Neural cell (in vitro differentiated cells): Measurements from ENCODE around the gene SCARB1. TPM values are rescaled to one million over a fixed set of nuclear protein-coding genes. Genes with fewer than 3 reads are reported as not detected.

Source experiments
- H2AFZ ChIP-seq: fragments of 200-600, 300-800 bp; sonication (generic), shearing (Covaris generic); 2 replicates; pipeline ENCODE4 v1.6.0; 2014; ENCODE audit warnings: low read depth, mild to moderate bottlenecking, antibody characterized with exemption, low read length, moderate library complexity
- H3F3A ChIP-seq: fragments of 200-600 bp; shearing (Covaris generic); 2 replicates; pipeline ENCODE4 v1.6.1; 2016; ENCODE audit warnings: mild to moderate bottlenecking, moderate library complexity, mixed read lengths, antibody characterized with exemption, low read length; ENCODE audit not compliant: insufficient read depth, poor library complexity, severe bottlenecking
- H3K27ac ChIP-seq: fragments of 200-600, 300-800 bp; sonication (generic), shearing (Covaris generic); 2 replicates; pipeline ENCODE4 v1.5.1; 2014; ENCODE audit warnings: mild to moderate bottlenecking, low read length, moderate library complexity
- H3K27me3 ChIP-seq: fragments of 300-800, 200-600 bp; sonication (generic), shearing (Covaris generic); 2 replicates; pipeline ENCODE4 v1.6.0; 2014; ENCODE audit warnings: mild to moderate bottlenecking, low read depth, low read length, moderate library complexity; ENCODE audit not compliant: insufficient read depth
- H3K36me3 ChIP-seq: fragments of 300-800, 200-600 bp; sonication (generic), shearing (Covaris generic); 2 replicates; pipeline ENCODE4 v1.5.1; 2014; ENCODE audit warnings: mild to moderate bottlenecking, antibody characterized with exemption, low read length, moderate library complexity; ENCODE audit not compliant: insufficient read depth
- H3K4me2 ChIP-seq: fragments of 300-800, 200-600 bp; sonication (generic), shearing (Covaris generic); 2 replicates; pipeline ENCODE4 v1.6.0; 2014; ENCODE audit warnings: mild to moderate bottlenecking, low read length
- H3K4me3 ChIP-seq: fragments of 300-800, 200-600 bp; sonication (generic), shearing (Covaris generic); 2 replicates; pipeline ENCODE4 v1.5.1; 2014; ENCODE audit warnings: mild to moderate bottlenecking, low read length, moderate library complexity
- H3K79me2 ChIP-seq: fragments of 200-600 bp; shearing (Covaris generic); replicated peaks from 2 replicates; pipeline ENCODE4 v1.6.0; 2014; ENCODE audit warnings: mild to moderate bottlenecking, low read length, moderate library complexity; ENCODE audit not compliant: insufficient read depth
- H3K9ac ChIP-seq: fragments of 300-800, 200-600 bp; sonication (generic), shearing (Covaris generic); 2 replicates; pipeline ENCODE4 v1.6.1; 2016; ENCODE audit warnings: mild to moderate bottlenecking, low read length, mixed read lengths
- H3K9me2 ChIP-seq: fragments of 200-600 bp; shearing (Covaris generic); 2 replicates; pipeline ENCODE4 v1.6.1; 2016; ENCODE audit warnings: mild to moderate bottlenecking, low read length, mixed read lengths; ENCODE audit not compliant: insufficient read depth
- H3K9me3 ChIP-seq: fragments of 200-600, 300-800 bp; sonication (generic), shearing (Covaris generic); 2 replicates; pipeline ENCODE4 v1.6.1; 2016; ENCODE audit warnings: mild to moderate bottlenecking, mixed run types, low read length, moderate library complexity, mixed read lengths
- H4K20me1 ChIP-seq: fragments of 200-600 bp; shearing (Covaris generic); 2 replicates; pipeline ENCODE4 v1.6.1; 2016; ENCODE audit warnings: mild to moderate bottlenecking, mixed run types; ENCODE audit not compliant: insufficient read depth
- CTCF ChIP-seq: fragments of 450-650 bp; IDR thresholded peaks from 2 replicates; pipeline ENCODE4 v1.5.1; 2014; ENCODE audit warnings: antibody characterized with exemption, mild to moderate bottlenecking, moderate library complexity; ENCODE audit not compliant: poor library complexity, severe bottlenecking
- EP300 ChIP-seq: fragments of 450-650 bp; conservative IDR thresholded peaks from 2 replicates; pipeline ENCODE4 v1.6.1; 2014; ENCODE audit warnings: antibody characterized with exemption, mild to moderate bottlenecking, moderate library complexity; ENCODE audit not compliant: poor library complexity, severe bottlenecking
- EZH2 ChIP-seq: fragments of 200-600, 300-800 bp; shearing (Covaris generic), sonication (generic); IDR thresholded peaks from 2 replicates; pipeline ENCODE4 v1.6.1; 2014; ENCODE audit warnings: antibody characterized with exemption, low read length, borderline replicate concordance, mild to moderate bottlenecking; ENCODE audit not compliant: insufficient read depth, poor library complexity, severe bottlenecking
- MXI1 ChIP-seq: fragments of 450-650 bp; conservative IDR thresholded peaks from 2 replicates; pipeline ENCODE4 v1.6.1; 2014; ENCODE audit warnings: antibody characterized with exemption, mild to moderate bottlenecking; ENCODE audit not compliant: poor library complexity, severe bottlenecking
- POLR2AphosphoS5 ChIP-seq: IDR thresholded peaks from 2 replicates; pipeline ENCODE4 v1.6.1; 2012
- RAD21 ChIP-seq: fragments of 450-650 bp; conservative IDR thresholded peaks from 2 replicates; pipeline ENCODE4 v1.6.1; 2014; ENCODE audit warnings: antibody characterized with exemption, mild to moderate bottlenecking, moderate library complexity
- SMC3 ChIP-seq: fragments of 450-650 bp; conservative IDR thresholded peaks from 2 replicates; pipeline ENCODE4 v1.6.1; 2014; ENCODE audit warnings: antibody characterized with exemption, mild to moderate bottlenecking, moderate library complexity; ENCODE audit not compliant: poor library complexity
- TAF1 ChIP-seq: IDR thresholded peaks from 2 replicates; pipeline ENCODE4 v1.6.1; 2012; ENCODE audit warnings: low read depth
- polyA plus RNA-seq: library from polyadenylated mRNA; depleted of rRNA; stranded (reverse); fragments of >200 nt; gene quantifications from 2 replicates; pipeline ENCODE4 v1.2.3, GENCODE V29; 2014
- TF ChIP-seq, protein P1 (sequence below): IDR thresholded peaks from 2 replicates; pipeline ENCODE4 v1.6.1; 2012; ENCODE audit warnings: borderline replicate concordance

The SCARB1 gene
- polyA plus RNA-seq, 1 donor from 2014 or later = 5.8 TPM

- Histone ChIP-seq H3K4me3 (peak overlapping the region; percentile 86), H3K9ac (no peak overlapping the region), H4K20me1 (no peaks in the 10 kb centered on the region)
Measured at GRCh38 chr12:124861492-124861891, 2.2 kb downstream of the SCARB1 start.

GRCh38 chr12:124857921-124858461 is 5.7 kb downstream of the SCARB1 start:
- Histone ChIP-seq H3K9me2 (no peaks in the 10 kb centered on the region), H4K20me1 (no peaks in the 10 kb centered on the region), H3K36me3 (no peaks in the 10 kb centered on the region), H3K9ac (no peak overlapping the region), H3K27me3 (peaks cover 5% of the 10 kb centered on the region), H3K9me3 (no peaks in the 10 kb centered on the region), H3K79me2 (no peaks in the 10 kb centered on the region), H3K27ac (no peak overlapping the region), H3F3A (no peaks in the 10 kb centered on the region), H3K4me3 (no peak overlapping the region), H3K4me2 (no peak overlapping the region), H2AFZ (no peak overlapping the region)
- TF ChIP-seq EP300 (no peak), SMC3 (no peak)
- TF ChIP-seq, protein P1, sequence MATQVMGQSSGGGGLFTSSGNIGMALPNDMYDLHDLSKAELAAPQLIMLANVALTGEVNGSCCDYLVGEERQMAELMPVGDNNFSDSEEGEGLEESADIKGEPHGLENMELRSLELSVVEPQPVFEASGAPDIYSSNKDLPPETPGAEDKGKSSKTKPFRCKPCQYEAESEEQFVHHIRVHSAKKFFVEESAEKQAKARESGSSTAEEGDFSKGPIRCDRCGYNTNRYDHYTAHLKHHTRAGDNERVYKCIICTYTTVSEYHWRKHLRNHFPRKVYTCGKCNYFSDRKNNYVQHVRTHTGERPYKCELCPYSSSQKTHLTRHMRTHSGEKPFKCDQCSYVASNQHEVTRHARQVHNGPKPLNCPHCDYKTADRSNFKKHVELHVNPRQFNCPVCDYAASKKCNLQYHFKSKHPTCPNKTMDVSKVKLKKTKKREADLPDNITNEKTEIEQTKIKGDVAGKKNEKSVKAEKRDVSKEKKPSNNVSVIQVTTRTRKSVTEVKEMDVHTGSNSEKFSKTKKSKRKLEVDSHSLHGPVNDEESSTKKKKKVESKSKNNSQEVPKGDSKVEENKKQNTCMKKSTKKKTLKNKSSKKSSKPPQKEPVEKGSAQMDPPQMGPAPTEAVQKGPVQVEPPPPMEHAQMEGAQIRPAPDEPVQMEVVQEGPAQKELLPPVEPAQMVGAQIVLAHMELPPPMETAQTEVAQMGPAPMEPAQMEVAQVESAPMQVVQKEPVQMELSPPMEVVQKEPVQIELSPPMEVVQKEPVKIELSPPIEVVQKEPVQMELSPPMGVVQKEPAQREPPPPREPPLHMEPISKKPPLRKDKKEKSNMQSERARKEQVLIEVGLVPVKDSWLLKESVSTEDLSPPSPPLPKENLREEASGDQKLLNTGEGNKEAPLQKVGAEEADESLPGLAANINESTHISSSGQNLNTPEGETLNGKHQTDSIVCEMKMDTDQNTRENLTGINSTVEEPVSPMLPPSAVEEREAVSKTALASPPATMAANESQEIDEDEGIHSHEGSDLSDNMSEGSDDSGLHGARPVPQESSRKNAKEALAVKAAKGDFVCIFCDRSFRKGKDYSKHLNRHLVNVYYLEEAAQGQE = no peak

More at GRCh38 chr12:124861492-124861891, 2.2 kb downstream of the SCARB1 start:
- peaks cover 7% of the 10 kb centered on the region for H3K27me3 ChIP-seq
- H3K36me3 ChIP-seq = no peaks in the 10 kb centered on the region
- no peak overlapping the region for H3K4me2 ChIP-seq
- no peaks in the 10 kb centered on the region for H3K9me2 ChIP-seq
- H2AFZ ChIP-seq = no peak overlapping the region
- no peaks in the 10 kb centered on the region for H3K9me3 ChIP-seq
- H3K79me2 ChIP-seq = no peaks in the 10 kb centered on the region
- no peak for TF ChIP-seq POLR2AphosphoS5
- no peak for TF ChIP-seq RAD21
- no peak for TF ChIP-seq CTCF
- no peak for TF ChIP-seq EP300
- no peaks in the 10 kb centered on the region for H3F3A ChIP-seq
- no peak overlapping the region for H3K27ac ChIP-seq

- Histone ChIP-seq H2AFZ (no peak overlapping the region), H3K27ac (no peak overlapping the region), H4K20me1 (no peaks in the 10 kb centered on the region), H3K9me2 (no peaks in the 10 kb centered on the region), H3K27me3 (no peaks in the 10 kb centered on the region), H3K9ac (no peak overlapping the region), H3K79me2 (no peaks in the 10 kb centered on the region), H3K36me3 (no peaks in the 10 kb centered on the region), H3K4me2 (no peak overlapping the region), H3K9me3 (no peaks in the 10 kb centered on the region), H3F3A (no peaks in the 10 kb centered on the region), H3K4me3 (no peak overlapping the region)
- TF ChIP-seq POLR2AphosphoS5 = no peak
- no peak for TF ChIP-seq MXI1
- no peak for TF ChIP-seq EZH2
- no peak for TF ChIP-seq TAF1
- TF ChIP-seq CTCF = no peak
- no peak for TF ChIP-seq EP300
- TF ChIP-seq, protein P1 = no peak
- TF ChIP-seq RAD21 = no peak
Measured at GRCh38 chr12:124856842-124857178, 6.9 kb downstream of the SCARB1 start.
